PC-9 (cell line): ENCODE data around the gene LAMA2. TPM values are rescaled to one million over a fixed set of nuclear protein-coding genes. Genes with fewer than 3 reads are reported as not detected.

Source experiments
- BruUV-seq: library from RNA; stranded (reverse); fragments of 400-500 nt; replicated peaks from 2 replicates; lab custom pipeline; 2021; lab: Mats Ljungman, UMichigan
- CTCF ChIA-PET: fragments of 300-600 bp; sonication (Branson Sonifier 250); formaldehyde crosslinking; loops from one replicate; lab custom pipeline; 2022; ENCODE audit warnings: antibody characterized with exemption; lab: Charles Lee
- POLR2A ChIA-PET: fragments of 300-600 bp; sonication (Branson Sonifier 250); formaldehyde crosslinking; loops from one replicate; lab custom pipeline; 2022; ENCODE audit warnings: antibody characterized with exemption; ENCODE audit not compliant: unreplicated experiment; lab: Charles Lee
- DNase-seq, 2 experiments: peaks; one replicate each; pipeline versions ENCODE4 v3.0.0 to v3.0.0-alpha.2; 2015 to 2022; ENCODE audit warnings: mixed read lengths in 1 of 2
- H2AFZ ChIP-seq: fragments of 200-600 bp; sonication (generic); 2 replicates; pipeline ENCODE4 v1.8.1; 2017; ENCODE audit warnings: antibody characterized with exemption
- H3F3A ChIP-seq: fragments of 200-600 bp; sonication (generic); 2 replicates; pipeline ENCODE4 v1.8.1; 2017; ENCODE audit warnings: antibody characterized with exemption, mild to moderate bottlenecking, low read depth; ENCODE audit not compliant: insufficient read depth
- H3K27ac ChIP-seq: fragments of 200-600 bp; sonication (generic); 2 replicates; pipeline ENCODE4 v1.6.1; 2016; ENCODE audit warnings: mixed run types
- H3K27me3 ChIP-seq: fragments of 200-600 bp; sonication (generic); 2 replicates; pipeline ENCODE4 v1.6.1; 2016; ENCODE audit warnings: low read depth, mixed run types; ENCODE audit not compliant: insufficient read depth
- H3K36me3 ChIP-seq: fragments of 200-600 bp; sonication (generic); 2 replicates; pipeline ENCODE4 v1.6.1; 2016; ENCODE audit warnings: low read depth, mixed run types
- H3K4me1 ChIP-seq: fragments of 200-600 bp; sonication (generic); replicated peaks from 2 replicates; pipeline ENCODE4 v1.6.1; 2016; ENCODE audit warnings: mixed run types; ENCODE audit not compliant: insufficient read depth
- H3K4me2 ChIP-seq: fragments of 200-600 bp; sonication (generic); 2 replicates; pipeline ENCODE4 v1.6.1; 2017; ENCODE audit warnings: mixed run types
- H3K4me3 ChIP-seq: fragments of 200-600 bp; sonication (generic); 2 replicates; pipeline ENCODE4 v1.6.1; 2016; ENCODE audit warnings: mixed run types
- H3K79me2 ChIP-seq: fragments of 200-600 bp; sonication (generic); 2 replicates; pipeline ENCODE4 v1.6.1; 2017; ENCODE audit warnings: low read depth, mixed run types
- H3K9me2 ChIP-seq: fragments of 200-600 bp; sonication (generic); 2 replicates; pipeline ENCODE4 v1.8.1; 2017; ENCODE audit warnings: mild to moderate bottlenecking; ENCODE audit not compliant: insufficient read depth
- H3K9me3 ChIP-seq: fragments of 200-600 bp; sonication (generic); 2 replicates; pipeline ENCODE4 v1.8.1; 2016; ENCODE audit warnings: low read depth; ENCODE audit not compliant: insufficient read depth
- H4K20me1 ChIP-seq: fragments of 200-600 bp; sonication (generic); 2 replicates; pipeline ENCODE4 v1.8.1; 2017; ENCODE audit not compliant: insufficient read depth
- CTCF ChIP-seq: fragments of 200-600 bp; sonication (generic); conservative IDR thresholded peaks from 2 replicates; pipeline ENCODE4 v1.6.1; 2017; ENCODE audit warnings: mixed run types, antibody characterized with exemption, mild to moderate bottlenecking, moderate library complexity
- EZH2 ChIP-seq: fragments of 200-600 bp; sonication (generic); IDR thresholded peaks from 2 replicates; pipeline ENCODE4 v1.8.0; 2017; ENCODE audit warnings: antibody characterized with exemption, low read depth
- intact Hi-C: fragments of 100-400 bp; cut with micrococcal nuclease; formaldehyde crosslinking; loops from one replicate; pipeline ENCODE4 v1.10.0; 2022; ENCODE audit not compliant: unreplicated experiment
- total RNA-seq: library from RNA; stranded (reverse); gene quantifications from 2 replicates; pipeline ENCODE4 v1.2.3, GENCODE V29; 2021

The LAMA2 gene
- total RNA-seq, 1 experiment from 2014 or later: 2.8 TPM

GRCh38 chr6:129192458-129192989 lies 309.6 kb downstream of the LAMA2 start:
- H3K36me3 ChIP-seq: no peaks in the 10 kb centered on the region
- no peaks in the 10 kb centered on the region for H3K79me2 ChIP-seq
- H3K9me3 ChIP-seq: no peaks in the 10 kb centered on the region
- ChIA-PET CTCF (no interaction called here), POLR2A (no interaction called here)
- no peak overlapping the region for H3K4me2 ChIP-seq
- no TSS peak for BruUV-seq
- H3K27me3 ChIP-seq: no peaks in the 10 kb centered on the region
- H3K9me2 ChIP-seq: no peaks in the 10 kb centered on the region; the same call in 1 of the 2 replicates
- H2AFZ ChIP-seq: no peak overlapping the region
- no peak overlapping the region for H3K4me3 ChIP-seq
- no peak for TF ChIP-seq CTCF
- no peak for TF ChIP-seq EZH2
- H3F3A ChIP-seq: no peaks in the 10 kb centered on the region
- no peaks in the 10 kb centered on the region for H4K20me1 ChIP-seq
- DNase-seq: peak in 1 of 2 experiments; percentile 8
- intact Hi-C loops: no loop called here
- H3K27ac ChIP-seq: no peak overlapping the region
- H3K4me1 ChIP-seq: no peaks in the 10 kb centered on the region

- Histone ChIP-seq H3K27me3 (no peaks in the 10 kb centered on the region), H4K20me1 (no peaks in the 10 kb centered on the region), H3K9me3 (no peaks in the 10 kb centered on the region), H3K4me1 (no peaks in the 10 kb centered on the region), H3K27ac (no peak overlapping the region), H3F3A (no peaks in the 10 kb centered on the region), H3K9me2 (no peaks in the 10 kb centered on the region; the same call in 1 of the 2 replicates), H3K4me3 (no peak overlapping the region), H3K4me2 (no peak overlapping the region), H3K36me3 (no peaks in the 10 kb centered on the region), H3K79me2 (no peaks in the 10 kb centered on the region), H2AFZ (no peak overlapping the region)
- no peak for TF ChIP-seq CTCF
- TF ChIP-seq EZH2: no peak
- no TSS peak for BruUV-seq
- ChIA-PET CTCF (no interaction called here), POLR2A (no interaction called here)
- intact Hi-C loops: no loop called here
- DNase-seq: peak in 1 of 2 experiments; percentile 10
These were observed 311.5 kb downstream of the LAMA2 start for GRCh38 chr6:129194306-129194941.

- no peaks in the 10 kb centered on the region for H3K9me3 ChIP-seq
- no peak overlapping the region for H3K4me2 ChIP-seq
- POLR2A ChIA-PET: no interaction called here
- TF ChIP-seq CTCF: no peak
- no peak for TF ChIP-seq EZH2
- H3K9me2 ChIP-seq: no peaks in the 10 kb centered on the region; the same call in 1 of the 2 replicates
- H3K27me3 ChIP-seq: no peaks in the 10 kb centered on the region
- H3K79me2 ChIP-seq: no peaks in the 10 kb centered on the region
- CTCF ChIA-PET: no interaction called here
- no TSS peak for BruUV-seq
- intact Hi-C loops: no loop called here
- H3K4me3 ChIP-seq: no peak overlapping the region
- 0 out of 2 replicates have a peak overlapping the region, but pooled peaks have one; percentile 10 for H2AFZ ChIP-seq
- no peaks in the 10 kb centered on the region for H3F3A ChIP-seq
- H3K36me3 ChIP-seq: no peaks in the 10 kb centered on the region
- H3K4me1 ChIP-seq: no peaks in the 10 kb centered on the region
- H3K27ac ChIP-seq: no peak overlapping the region
- H4K20me1 ChIP-seq: no peaks in the 10 kb centered on the region
- peak in 1 of 2 experiments; percentile 8 for DNase-seq
These were observed 312.2 kb downstream of the LAMA2 start for GRCh38 chr6:129195161-129195560.
